Islet of Langerhans (tissue), 1 donor: Measurements from ENCODE around the gene SYT2.
"Not testable (repeated sequence)": the region's sequence is repeated elsewhere in the genome, so short reads cannot be mapped to it uniquely, and the experiment has no call there.

ENCODE experiments used
- FAIRE-seq: peaks from one replicate; lab custom pipeline; 2011; peaks lifted over from hg19 to GRCh38; lab: Jason Lieb, UNC

The SYT2 gene

DNA sequence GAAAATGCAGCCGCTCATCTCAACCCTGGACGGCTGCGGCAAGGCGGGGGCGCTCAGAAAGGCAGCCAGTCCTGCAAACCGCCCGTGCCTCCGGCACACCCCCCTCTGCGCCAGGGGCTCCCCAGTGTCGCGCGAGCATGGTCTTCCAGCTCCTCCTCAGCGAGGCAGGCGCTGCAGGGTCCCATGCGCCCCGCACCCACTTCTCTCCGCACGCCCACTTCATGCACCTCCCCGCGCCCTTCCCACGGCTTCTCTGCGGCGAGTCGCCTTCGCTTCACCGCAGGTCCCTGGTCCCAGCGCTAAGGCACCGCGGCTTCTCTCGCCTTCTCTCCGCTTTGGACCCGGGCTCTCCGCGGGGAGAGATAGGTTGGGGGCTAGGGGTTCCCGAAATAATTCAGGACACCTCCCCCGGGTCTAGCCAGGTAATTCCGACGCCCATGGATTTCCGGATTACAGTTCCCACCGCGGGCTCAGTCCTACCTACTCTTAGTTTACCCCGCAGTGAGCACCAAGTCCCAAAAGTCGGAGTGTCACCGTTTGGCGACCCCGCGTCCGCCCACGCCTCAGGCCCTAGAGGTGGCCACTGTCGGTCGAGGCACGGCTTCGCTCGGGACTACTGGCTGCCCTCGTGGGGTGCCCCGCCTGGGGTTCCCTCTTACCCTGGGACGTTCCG lies 67.5 kb downstream of the SYT2 start:
- FAIRE-seq = no peak

DNA sequence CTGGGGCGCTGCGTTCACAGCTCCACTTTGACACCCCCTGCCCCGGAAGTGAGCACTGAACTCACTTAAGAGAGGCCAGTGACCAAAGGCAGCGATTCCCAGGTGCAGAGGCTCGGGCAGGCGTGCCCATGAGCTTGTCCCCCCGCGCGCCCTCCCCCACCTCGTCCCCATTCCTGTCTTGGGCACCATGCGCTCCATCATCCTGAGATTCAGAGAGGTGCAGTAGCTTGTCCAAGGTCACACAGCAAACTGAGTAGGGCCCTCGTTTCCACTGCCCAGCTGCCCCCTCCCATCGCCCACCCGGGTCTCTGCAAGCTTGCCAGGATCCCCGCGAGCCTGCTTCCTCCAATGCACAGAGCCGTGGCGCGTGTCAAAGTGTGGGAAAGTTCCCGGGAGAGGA lies 68.0 kb downstream of the SYT2 start:
- no peak for FAIRE-seq

DNA sequence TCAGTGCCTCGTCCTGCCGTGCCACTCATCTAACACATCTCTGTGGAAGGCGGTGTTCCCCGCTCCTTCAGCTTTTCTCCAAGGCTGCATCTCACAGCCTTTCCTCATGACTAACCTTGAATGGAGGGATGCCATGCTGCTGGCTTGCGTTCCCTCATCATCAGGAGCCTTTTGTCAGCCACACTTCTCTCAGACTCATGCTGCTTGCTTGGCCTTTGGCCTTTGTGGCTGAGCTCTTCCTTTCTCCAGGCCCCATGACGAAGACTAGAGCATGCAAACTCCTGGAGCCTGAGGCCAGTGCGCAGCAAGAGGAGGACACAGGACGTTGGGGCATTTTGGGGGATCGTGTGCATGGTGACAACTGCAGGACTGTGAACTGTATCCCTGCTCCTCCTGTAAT lies 70.8 kb downstream of the SYT2 start:
- FAIRE-seq = no peak

DNA sequence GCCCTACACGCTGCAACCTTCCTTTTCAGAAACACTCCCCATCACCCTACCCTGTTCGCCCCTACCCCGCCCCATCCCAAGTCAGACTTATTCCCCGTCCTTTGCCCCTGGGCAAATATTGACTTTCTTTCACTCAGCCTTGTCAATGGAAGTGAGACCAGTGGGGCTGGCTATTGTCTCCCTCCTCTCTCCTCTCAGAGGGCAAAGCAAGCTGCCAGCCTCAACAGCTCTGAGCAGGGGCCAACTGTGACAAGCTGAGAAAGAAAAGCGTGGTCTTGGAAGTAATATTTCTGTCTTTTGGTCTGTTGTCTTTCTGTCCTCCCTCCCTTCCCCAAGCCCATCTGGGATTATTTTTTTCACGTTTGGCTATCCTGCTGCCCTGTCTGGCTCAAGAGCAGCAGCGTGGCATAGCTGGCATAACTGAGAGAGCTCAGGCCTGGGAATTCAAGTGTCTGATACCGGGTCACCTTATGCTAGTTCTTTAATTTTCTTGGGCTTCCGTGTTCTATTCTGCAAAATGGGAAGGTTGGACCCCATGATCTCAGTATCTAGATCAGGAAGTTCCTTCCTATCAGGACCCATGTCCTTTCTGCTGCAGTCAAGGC lies 71.5 kb downstream of the SYT2 start:
- FAIRE-seq = not testable (repeated sequence)

DNA sequence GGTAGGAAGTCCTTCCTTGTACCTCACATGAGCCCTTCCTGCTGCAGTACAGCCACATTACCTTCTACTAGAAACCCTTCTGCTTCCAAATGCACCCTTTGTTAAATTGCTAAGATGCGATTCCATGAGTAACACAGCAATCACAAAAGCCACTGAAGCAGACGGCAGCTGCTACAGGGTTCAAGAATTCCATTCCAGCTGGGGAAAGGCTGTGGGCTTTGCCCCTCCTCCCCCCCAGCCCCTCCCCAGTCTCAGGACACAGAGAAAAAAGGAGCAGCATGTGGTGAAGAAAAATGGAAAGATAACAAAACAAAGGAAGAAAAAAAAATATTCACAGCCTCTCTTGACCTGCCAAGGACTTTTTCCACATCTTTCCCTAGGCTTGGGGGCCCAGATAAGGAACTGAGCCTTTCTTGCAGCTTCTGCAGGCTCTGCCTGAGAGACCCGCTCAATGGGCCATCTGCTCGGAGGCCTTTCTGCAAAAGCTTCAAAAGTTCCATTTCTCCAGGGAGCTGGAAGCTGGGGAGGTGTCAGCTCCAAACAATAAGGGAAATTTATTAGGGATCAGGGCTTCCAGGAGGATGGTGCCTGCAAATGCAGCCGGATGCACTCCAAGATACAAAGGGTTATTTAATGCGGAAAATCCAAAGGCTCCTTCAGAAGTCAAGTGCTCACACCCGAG lies 72.1 kb downstream of the SYT2 start:
- FAIRE-seq = no peak

DNA sequence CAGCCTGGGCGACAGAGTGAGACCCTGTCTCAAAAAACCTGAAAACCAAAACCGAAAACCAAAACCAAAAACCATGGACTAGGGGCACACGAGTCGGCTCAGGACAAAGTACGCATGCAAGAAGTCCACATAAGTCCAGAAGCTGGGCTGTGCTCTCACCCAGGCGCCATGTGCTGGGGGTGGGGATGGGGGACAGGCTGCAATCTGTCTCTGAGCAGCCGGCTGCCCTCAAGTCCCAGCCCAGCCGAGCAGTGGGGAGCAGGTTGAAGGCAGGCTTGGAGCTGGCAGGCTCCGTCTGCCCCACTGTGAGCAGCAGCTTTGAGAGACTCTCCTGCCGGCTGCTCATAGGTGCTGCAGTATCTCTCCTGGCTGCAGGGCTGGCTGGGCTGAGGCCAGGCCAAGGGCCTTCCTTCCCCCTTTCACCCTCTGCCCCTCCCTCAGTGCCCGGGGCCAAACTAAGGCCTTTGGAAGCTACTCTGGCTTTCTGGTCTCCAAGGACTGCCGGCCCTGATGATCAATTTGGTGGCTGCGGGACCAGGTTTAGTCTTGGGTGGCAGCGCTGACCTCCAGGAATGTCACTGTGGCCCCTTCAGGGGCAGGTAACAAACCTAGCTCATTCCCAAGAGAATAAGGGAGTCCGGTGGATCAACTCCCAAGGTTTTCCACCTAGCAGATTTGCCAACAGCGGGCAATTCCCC lies 72.8 kb downstream of the SYT2 start:
- not testable (repeated sequence) for FAIRE-seq

DNA sequence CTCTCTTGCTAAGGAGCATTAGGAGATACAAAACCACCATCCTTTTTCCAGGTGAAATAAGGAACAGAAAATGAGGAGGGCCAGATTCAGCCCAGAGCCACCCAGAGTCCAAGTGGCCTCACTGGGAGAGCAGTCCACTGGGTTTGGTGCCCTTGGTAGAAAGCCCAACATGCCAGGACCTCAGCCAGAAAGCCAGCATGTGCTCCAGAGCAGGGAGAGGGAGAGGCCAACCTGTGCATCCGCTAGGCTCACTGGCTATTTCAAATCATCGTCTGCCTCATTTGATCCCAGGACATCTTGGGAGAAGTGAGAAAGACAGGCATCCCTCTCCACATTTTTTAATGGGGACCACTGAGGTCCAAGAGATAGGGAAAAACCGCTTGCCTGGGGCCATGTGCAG lies 74.1 kb downstream of the SYT2 start:
- not testable (repeated sequence) for FAIRE-seq

DNA sequence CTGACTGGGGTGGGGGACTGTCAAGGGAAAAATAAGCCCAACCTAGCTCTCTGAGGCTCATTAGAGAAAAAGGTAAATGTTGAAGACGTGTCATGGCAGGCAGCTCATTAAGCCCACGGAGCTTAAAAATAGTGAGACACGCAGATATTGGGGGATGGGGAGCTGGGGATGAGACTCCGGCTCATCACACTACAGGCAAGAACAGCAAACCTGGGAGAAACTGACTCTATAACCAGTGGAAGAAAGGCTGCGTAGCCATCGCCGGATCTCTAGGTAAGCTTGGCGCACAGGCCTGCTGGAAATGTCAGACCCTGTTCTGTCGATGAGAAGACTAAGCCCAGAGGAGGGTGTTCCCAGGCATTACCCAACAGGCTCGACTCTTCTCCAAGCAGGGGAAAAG lies 78.0 kb downstream of the SYT2 start:
- no peak for FAIRE-seq

DNA sequence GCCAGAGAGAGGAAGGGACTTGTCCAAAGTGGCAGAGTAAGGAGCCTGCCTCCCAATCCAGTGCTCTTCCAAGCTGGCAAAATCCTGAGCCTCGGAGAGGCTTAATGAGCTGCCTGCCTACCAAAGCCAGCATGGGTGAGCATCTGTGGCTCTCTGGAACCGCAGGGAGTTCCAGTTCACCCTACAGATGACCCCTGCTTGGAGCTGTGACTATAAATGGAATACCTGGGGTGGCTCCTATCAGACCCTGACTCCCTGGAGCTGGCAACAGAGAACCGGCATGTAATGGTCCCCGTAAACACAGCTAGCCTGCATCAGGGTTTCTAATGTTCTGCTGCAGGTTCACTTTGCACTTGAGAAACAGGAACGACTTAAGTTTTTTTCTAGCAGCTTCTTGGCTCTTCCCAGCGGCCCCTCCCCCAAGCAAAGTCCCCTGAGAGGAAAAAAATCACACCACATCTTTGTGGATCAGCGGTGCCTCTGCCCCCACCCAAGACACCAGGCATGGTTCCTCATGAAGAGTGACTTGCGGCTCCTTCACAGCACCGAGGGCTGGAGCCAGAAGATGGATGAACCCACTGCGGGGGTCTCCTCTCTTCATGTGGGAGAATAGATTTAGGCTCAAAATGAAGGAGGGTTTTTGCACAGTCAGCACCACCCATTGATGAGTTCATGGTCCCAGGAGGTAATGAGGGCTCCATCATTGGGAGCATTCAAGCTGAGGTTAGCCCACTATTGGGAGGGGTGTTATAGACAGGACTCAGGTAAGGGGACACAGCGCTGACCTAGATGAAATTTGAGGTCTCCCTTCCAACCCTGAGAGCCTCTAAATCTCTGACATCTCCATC lies 79.0 kb downstream of the SYT2 start:
- FAIRE-seq = no peak

DNA sequence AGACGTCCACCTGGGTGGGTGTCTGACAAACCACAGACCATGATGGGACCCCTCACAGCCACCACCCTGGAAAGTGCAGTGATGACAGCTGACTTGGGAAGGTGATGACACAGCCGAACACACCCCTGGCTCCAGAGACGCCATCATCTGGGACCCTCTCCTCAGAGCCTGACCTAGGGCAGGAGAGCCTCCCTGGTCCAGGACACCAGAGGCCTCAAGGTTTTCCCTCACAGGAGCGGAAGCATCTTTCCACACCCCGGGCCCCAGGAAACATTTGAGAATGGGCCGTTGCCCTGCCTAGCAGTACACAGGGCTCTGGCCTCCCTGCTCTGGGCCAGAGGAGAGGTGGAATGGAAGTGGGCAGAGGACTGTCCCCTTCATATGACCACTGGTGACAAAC lies 79.7 kb downstream of the SYT2 start:
- no peak for FAIRE-seq

DNA sequence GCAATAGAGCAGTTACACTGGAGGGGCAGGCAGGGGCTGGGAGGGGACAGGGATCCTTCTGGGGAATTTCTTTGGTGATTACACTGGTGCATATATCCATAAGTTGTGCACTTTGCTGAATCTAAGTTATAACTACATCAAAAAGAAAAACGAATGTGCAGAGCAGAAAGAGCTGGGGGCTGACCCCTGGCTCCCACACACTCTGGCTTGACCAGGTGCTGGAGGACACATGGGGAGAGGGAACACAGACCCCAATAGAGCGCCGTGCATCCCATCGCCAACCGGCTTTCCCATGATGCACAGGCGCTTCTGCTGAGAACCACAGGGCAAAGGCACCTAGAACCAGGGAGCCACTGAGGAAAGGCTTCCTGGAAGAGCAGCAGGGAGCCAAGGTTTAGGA lies 80.2 kb downstream of the SYT2 start:
- FAIRE-seq = not testable (repeated sequence)

DNA sequence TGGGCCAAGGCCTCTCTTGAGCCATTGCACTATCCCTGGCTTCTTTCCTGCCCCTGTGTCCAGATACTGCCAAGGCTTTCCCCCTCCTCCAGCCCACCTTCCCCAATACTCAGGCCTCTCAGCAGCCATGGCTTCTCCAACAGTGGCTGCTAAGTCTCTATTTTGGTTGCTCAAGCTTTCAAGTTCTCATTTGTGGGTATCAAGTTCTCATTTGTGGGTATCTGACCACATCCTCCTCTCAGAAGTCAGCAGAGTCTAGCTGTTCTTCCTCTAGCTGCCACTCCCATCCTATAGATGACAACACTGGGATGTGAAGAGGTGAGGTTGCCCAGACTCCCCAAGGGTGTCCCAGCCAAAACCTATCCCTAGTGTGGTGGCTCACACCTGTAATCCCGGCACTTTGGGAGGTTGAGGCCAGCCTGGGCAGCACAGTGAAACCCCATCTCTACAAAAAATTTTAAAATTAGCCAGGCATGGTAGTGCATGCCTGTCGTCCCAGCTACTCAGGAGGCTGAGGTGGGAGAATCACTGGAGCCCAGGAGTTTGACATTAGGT lies 80.9 kb downstream of the SYT2 start:
- not testable (repeated sequence) for FAIRE-seq

DNA sequence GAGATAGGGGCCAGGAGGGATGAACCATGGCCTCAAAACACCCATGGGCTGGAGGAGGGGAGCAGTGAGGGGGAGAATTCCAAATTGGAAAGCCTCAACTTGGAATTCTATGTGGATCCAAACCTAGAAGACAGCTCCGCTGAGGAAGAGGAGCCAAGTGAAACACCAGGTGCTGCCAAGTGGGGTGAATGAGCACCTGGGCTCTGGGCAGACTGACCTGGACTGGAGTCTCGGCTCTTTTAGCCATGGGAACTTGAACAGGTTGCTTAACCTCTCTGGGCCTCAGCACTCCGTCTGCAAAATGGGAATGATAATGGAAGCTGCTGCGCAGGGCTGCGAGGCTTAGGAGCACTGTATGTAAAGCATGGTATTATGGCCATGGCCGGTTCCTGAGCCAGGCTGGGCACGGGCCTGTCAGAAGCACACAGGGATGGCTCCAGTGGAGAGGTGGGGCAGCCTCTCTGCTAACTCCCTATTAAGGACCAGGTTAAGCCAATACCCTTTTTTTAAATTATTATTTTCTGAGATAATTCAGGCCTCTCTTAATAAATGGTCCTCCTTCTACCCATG lies 81.5 kb downstream of the SYT2 start:
- no peak for FAIRE-seq

DNA sequence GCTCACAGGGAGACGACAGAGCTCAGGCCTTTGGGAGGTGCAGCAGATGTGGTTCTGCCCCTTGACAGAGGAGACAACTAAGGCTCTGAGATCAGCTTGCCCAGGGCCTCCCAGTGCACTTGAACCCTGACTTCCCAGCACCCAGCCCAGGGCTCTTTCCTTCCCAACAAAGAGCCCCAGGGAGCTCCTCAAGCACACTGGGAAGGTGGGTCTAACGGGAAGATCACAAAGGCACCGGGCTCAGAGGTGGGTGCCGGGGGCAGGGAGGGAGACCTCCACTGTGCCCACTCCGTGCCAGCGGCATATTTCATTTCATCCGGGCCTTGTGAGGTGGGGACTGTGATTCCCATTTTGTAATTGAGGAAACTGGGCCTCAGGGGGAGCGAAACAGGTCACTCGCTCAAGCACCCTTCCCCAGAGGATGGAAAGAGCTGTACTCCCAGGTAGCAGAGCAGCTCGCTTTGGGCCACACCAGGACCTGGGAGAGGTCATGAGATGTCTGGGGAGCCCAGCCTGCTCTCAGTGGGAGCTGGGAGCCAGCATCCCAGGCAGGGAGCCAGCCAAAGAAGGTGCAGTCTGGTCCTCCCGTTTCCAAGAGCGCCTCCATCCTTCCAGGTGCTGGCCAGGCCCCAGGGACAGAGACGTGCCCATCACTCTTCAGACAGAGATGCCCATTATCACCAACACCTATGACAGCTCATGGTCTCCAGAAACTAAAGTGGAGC lies 82.3 kb downstream of the SYT2 start:
- FAIRE-seq = no peak

DNA sequence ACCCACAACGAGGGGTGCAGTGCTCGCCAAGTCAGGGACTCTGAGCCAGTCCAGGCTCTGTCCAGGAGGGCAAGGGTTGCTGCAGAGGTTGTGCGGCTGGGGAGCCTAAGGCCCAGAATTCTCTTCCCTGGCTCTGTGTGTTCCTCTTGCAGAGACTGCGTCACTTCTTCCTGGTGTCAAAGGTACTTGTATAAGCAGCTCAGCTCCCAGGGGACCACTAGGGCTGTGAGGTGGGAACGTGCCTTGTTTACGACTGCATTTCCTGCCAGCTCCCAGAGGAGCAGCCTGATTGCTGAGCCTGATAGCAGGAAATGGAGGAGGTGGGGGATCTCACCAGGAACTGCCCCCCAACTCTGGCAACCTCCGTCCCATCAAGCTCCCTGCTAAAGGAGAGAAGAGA lies 83.2 kb downstream of the SYT2 start:
- not testable (repeated sequence) for FAIRE-seq

DNA sequence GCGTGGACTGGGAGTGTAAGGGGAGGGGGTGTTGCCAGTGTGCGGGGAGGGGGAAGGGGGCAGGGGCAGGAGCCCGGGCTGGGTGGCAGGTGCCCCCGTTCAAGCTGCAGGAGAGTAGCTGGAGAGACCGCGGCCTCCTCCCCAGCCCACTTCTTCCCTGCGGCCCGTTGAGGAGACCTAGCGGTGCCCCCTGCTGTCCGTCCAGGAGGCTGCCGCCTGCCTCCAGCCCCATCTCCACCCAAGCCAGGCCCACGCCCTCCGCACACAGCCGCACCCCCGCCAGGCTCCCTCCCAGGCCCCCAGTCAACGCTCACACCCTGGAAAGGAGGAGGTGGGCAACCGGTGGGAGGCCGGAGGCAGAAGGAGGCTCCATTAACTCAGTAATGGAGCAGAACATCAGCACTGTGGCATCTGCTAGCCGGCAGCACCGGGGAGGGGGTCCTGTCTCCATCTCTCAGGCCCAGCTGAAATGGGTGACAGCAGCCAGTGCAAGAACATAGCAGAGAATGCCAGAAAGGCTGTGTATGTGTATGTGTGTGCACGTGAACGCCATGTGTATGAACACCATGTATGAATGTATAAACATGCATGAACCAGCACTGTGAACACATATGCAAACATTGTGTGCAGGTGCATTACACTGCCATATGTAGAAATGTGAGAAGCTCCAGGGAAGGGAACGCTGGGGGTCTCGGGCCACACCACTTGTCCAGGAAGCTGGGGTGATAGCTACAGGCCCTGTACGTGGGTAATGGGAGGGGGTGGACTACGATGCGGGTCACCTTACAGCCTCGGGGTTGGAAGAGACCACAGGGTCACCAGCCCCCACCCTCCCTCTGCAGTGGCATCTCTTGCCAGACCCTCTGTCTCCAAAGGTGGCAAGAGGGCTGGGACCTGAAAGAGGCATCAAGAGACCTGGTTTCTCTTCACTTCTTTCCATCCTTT lies 84.6 kb downstream of the SYT2 start:
- no peak for FAIRE-seq

DNA sequence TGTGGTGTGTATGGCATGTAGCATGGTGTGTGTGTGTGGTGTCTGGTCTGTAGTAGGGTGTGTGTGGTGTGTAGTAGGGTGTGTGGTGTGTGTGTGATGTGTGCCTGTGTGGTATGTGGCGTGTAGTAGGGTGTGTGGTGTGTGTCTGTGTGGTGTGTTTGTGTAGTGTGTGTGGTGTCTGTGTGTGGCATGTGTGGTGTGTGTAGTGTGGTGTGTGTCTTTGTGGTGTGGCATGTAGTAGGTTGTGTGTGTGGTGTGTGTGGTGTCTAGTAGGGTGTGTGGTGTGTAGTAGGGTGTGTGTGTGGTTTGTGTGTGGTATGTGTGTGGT lies 85.5 kb downstream of the SYT2 start:
- no peak for FAIRE-seq

DNA sequence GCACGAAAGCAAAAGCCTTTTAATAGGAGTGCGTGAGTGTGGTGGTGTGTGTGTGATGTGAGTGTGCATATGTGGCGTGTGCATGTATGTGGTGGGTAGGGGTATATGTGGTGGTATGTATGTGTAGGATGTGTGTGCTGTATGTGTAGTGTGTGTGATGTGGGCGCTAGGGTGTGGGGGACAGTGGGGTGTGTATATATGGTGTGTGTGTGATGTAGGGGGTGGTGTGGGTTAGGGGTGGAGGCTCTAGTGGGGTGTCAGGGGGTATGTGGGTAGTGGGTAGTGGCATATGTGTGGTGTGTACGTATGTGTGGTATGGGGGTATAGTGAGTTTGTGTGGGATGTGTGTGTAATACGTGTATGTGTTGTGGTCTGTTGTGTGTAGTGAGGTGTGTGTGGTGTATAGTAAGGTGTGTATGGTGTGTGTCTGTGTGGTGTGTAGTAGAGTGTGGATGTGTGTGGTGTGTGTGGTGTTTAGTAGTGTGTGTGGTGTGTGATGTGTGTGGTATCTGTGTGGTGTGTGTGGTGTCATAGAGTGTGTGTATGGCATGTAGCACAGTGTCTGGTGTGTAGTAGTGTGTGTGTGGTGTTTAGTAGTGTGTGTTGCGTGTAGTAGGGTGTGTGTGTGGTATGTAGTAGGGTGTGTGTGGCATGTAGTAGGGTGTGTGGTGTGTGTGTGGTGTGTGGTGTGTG lies 86.0 kb downstream of the SYT2 start:
- FAIRE-seq = no peak

DNA sequence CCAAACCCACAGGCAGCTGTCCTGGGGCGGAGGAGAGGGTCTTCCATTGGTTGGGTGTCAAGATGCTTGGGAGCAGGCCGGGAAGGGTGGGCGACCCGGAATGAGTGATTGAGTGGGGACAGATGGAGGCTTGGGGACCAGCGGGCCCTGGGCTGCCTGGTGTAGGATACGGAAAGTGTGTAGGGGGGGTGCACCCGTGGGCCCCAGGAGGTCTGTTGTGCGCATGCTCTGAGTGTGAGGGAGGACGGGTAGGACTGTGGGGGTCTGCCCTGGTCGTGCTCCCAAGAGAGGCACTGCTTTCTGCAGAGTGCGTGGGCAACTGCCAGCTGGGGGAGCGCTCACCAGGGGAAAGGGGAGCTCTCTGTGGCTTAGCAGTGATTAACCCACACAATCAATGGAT lies 86.8 kb downstream of the SYT2 start:
- FAIRE-seq = not testable (repeated sequence)
